Activated T-helper 1 cell treated with anti-CD3 and anti-CD28 coated beads, Interleukin-2, amount 50 U/mL, for 16 hours (primary cell): ENCODE data around the gene TMEM271.
"Not testable (repeated sequence)": the region's sequence is repeated elsewhere in the genome, so short reads cannot be mapped to it uniquely, and the experiment has no call there.

Experiments used
- DNase-seq, 2 donors: peaks; one replicate each; pipeline ENCODE4 v3.0.0-alpha.2; 2020; ENCODE audit warnings: low read depth in 1 of 2, low spot score in 1 of 2

Gene TMEM271

GRCh38 chr4:566035-566434, 10.1 kb downstream of the TMEM271 start:
- DNase-seq, result no peak

GRCh38 chr4:565614-566013, 10.5 kb downstream of the TMEM271 start:
- not testable (repeated sequence) for DNase-seq

- DNase-seq, result not testable (repeated sequence)
Observed at GRCh38 chr4:562458-562857, 13.6 kb downstream of the TMEM271 start.

GRCh38 chr4:561426-561825, 14.7 kb downstream of the TMEM271 start:
- DNase-seq, result no peak

DNA sequence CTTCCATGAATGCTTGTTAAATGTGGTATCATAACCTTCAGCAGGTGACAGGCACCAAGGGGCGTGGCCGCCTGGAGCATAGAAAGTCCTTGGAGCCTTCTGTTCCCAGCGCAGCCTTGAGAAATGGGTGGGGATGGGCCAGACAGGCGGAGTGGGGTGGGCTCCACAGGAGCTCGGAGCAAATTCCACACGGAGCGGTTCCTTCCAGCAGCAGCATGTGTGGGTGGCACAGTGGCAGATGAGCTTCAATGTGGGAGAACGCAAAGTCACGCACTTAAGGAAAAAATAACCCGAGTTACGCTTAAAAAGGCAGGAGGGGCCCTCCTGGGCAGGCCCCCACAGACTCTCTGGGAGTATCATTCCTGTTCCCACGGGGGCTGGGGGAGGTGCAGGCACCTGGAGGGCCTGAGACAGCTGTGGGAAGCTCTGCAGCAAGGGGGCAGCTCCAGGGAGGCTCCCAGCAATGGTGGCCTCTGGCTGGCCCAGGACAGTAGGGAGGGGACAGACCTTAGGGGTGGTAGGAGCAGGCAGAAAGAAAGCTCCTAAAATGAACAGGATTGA, 15.3 kb downstream of the TMEM271 start:
- DNase-seq, result no peak

GRCh38 chr4:560061-560460, 16.0 kb downstream of the TMEM271 start:
- DNase-seq, result no peak

- DNase-seq, result no peak
Observed at GRCh38 chr4:555566-556275, 20.4 kb downstream of the TMEM271 start.

DNA sequence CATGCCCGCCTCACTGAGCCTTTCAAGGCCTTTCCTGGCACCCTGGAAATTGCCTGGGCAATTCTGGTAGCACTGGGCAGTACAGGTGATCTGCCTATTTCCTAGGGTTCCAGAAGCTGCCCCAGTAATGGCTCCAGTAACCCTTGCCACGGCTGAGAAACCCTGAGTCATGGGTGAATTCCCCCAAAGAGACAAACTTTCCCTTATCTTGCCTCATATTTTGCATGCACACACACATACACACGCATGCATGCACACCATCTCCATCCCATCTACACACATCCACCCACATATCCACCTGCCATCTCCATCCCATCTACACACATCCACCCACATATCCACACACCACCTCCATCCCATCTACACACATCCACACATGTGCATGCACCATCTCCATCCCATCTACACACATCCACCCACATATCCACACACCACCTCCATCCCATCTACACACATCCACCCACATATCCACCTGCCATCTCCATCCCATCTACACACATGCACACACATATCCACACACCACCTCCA, 21.2 kb downstream of the TMEM271 start:
- DNase-seq, result not testable (repeated sequence)

DNA sequence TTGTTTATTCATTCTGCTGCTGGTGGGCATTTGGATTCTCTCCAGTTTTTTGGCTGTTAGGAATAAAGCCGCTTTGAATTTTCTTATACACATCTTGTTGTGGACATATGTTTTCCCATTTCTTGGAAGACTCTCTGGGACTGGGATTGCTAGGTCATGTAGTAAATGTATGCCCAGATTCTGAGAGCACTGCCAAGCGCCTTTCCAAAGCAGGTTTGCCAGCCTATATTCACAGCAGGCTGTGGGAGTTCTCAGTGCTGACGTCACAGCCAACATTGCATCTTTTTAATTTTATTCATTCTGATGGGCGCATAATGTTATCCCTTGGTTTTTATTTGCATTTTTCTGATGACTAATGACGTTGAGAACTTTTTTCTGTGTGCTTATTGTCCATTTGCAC, 24.1 kb downstream of the TMEM271 start:
- no peak for DNase-seq

DNA sequence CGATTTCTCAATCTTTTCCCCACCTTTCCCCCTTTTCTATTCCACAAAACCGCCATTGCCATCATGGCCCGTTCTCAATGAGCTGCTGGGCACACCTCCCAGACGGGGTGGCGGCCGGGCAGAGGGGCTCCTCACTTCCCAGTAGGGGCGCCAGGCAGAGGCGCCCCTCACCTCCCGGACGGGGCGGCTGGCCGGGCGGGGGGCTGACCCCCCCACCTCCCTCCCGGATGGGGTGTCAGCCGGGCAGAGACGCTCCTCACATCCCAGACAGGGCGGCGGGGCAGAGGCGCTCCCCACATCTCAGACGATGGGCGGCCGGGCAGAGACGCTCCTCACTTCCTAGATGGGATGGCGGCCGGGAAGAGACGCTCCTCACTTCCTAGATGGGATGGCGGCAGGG, 25.8 kb downstream of the TMEM271 start:
- not testable (repeated sequence) for DNase-seq

DNA sequence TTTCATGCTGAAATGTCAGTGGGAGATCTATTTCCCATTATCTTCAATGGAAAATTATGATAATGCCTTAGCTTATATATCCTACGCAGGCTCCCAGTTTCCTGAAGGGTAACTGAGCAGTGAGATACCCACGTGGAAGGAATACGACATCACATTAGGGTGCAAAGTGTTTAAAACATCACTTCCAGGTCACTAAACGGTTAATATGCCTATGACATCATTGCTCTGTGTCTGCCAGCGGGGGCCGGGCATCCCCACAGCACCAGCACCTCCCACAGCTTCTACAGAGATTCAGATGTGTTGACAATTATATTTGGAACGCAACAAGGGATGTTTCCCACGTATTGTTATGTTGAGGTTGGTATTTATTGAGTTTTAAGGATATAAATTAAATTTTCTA, 27.1 kb downstream of the TMEM271 start:
- no peak for DNase-seq

GRCh38 chr4:545612-546011, 30.5 kb downstream of the TMEM271 start:
- DNase-seq, result no peak

- no peak for DNase-seq
Observed at GRCh38 chr4:544386-545105, 31.5 kb downstream of the TMEM271 start.

DNA sequence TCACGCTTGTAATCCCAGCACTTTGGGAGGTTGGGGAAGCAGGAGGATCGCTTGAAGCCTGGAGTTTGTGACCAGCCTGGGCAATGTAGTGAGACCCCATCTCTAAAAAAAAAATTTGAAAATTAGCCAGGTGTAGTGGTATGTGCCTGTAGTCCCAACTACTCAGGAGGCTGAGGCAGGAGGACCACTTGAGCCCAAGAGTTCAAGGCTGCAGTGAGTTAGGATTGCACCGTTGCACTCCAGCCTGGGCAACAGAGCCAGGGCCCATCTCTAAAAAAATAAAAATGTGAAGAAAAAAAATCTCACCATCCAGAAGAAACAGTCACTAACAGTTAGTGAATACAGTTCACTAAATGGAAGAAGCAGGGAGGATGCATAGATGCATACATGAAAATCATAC, 34.8 kb downstream of the TMEM271 start:
- no peak for DNase-seq

DNA sequence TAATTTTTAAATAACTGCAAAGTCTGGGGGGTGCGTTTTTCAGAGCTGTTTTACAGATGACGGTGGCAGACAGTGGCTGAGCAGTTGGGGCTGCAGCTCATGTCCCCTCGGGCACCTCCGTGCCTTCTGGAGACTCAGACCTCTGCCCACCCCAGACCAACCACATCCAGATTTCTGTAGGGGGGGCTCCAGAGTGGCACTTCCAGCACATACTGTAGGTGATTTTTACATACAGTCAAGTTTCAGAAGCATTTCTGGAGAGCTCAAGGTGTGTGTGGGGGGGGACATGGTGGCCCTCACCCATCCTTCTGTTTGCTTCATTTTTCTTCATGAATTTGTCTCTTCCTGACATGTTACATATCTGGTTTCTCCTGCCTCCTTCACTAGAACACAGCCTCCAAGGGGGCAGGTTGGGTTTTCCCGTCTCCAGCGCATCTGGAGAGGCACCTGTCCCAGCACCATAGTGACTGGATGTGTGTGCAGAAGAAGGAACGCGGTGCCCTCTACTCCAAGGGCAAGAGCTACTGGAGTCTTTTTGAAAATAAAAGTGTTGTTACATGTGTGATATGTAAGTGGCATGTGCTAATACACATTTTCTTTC, 37.5 kb downstream of the TMEM271 start:
- no peak for DNase-seq

- no peak for DNase-seq
Observed at GRCh38 chr4:537436-538264, 38.4 kb downstream of the TMEM271 start.

GRCh38 chr4:536351-536972, 39.6 kb downstream of the TMEM271 start:
- DNase-seq, result no peak

DNA sequence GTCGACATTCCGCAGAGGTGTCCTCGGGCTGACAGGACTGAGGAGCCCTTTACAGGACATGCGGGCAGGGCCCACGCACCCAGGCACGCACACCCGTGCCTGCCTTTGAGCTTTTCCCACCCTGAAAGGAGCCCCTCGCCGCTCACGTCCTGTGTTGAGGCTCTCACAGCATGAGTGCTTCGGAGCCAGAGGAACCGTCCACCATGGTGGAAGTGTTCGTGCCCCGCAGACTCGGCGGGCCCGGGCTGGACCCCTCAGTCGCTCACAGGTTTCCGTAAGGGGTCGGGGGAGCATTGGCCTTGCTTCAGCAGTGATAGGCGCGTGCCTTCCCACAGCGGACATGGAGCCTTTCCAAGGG, 40.2 kb downstream of the TMEM271 start:
- DNase-seq, result no peak

DNA sequence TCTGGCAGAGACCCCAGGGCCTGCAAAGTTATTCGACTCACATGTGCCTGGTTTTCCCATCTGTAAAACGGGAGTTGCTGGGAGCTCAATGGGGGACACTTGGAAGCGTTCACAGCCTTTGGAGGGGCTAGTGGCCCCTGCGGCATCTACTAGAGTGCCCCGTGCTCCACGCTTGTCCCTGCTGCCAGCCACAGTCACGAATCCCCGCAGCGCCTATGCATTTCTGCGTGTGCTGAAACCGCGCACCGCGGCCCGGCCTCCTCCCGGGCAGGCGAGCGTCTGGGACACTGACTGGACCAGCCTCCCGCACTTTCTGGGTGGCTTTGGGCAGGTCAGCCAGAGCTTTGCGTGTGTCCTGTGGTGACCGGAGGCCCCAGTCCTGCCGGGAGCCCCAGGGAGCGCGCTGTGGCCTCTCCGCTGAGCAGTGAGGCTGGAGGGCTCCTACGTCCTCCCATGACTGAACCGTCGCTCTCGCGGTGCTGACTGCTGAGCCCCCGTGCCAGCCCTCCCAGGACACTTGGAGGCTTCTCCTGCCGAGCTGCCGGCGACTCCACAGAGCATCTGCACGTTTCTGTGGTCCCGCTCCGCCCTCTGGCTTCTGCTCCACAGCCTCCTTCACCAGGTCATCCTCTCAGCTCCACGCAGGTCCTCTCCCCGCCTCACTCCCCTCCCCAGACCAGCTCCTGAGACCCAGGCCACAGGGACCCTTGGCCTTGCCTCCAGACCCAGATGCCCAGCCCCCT, 40.7 kb downstream of the TMEM271 start:
- DNase-seq, result no peak
